Aortic smooth muscle cell (primary cell): ENCODE data around the gene OR51F2. TPM values are rescaled to one million over a fixed set of nuclear protein-coding genes. Genes with fewer than 3 reads are reported as not detected.

ENCODE experiments used
- total RNA-seq: library from RNA; depleted of rRNA; stranded (reverse); fragments of >200 nt; gene quantifications from 2 replicates; pipeline ENCODE4 v1.2.3, GENCODE V29; 2014

OR51F2 gene
- total RNA-seq = not detected in 2 replicates

DNA sequence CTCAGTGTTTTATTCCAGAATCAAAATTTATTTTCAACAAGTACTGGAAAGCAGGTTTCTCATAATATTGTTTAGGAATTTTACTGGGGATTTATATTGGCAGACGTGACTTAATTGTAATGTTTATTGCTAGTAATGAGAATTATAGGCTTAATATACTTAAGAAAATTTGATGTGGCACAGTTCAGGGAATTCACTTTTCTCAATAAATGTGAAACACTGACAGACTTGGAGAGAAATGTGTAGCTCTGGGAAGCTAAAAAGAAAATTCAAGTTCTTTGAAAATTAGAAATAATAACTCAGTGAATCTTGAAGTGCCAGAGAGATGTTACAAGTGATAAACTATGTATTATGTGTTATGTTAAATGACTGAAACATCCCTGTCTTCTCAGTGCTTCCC is at the start of gene OR51F2:
Gene OR51F2 (plus strand): TSS at position 301 of the 400 bp plus-strand sequence. CDS start 101 bp downstream, outside the sequence.

DNA sequence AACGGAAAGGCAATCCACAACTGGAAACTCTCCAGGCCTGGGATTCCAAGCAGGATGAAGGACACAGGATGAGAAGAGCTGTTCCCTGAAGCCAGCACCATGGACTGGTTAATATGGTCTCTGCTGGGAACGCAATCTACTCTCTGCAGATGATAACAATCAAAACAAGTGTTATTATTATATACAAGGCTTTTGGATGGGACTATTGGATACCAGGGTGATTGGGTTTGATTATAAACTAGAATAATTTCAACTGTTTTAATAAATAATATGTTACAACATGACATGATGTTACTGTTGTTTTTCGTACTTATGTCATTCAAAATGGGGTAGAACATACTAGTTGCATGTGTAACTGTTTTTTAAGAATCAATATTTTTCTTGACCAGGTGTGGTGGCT is 16.8 kb upstream of the OR51F2 start, which contains the start of gene OR52R1:
Gene OR52R1 (minus strand): TSS at position 101 of the 400 bp plus-strand sequence. CDS start 0 bp downstream, at position 101.

DNA sequence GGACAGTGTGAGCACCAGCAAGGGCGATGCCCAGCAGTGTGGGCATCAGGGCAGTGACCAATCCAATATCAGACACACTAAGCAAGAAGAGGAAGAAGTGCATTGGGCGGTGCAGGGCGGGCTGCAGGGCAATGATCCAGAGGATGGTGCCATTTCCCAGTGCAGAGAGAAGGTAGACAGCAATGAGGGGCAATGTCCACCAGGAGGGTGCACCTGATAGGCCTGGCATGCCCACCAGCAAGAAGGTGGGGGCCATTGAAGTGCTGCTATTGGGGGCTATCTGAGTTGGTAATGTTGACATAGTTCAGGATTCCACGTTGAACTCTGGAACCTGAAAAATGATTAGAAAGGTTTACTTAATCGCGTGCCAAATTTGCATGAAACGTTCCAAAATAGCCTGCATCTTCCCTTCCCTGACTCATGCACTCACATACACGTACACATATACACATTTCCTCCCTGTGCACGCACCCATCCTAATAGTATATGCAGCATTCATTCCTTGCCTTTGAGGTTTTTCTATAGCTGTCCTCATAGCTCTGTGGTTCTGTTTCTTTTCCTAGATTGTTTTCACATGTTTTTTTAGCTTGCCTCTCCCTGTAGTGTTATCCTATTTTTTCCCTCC is 27.9 kb downstream of the OR51F2 start, which contains the start of gene OR51S1:
Gene OR51S1 (minus strand): TSS at position 301 of the 625 bp plus-strand sequence. CDS start 0 bp downstream, at position 301.

Other genes with a start within 250 kb of the OR51F2 start
- gene OR52I2, start 239.6 kb upstream of the OR51F2 start, total RNA-seq = not detected in 2 replicates
- not detected in 2 replicates for gene OR52I1, start 227.3 kb upstream of the OR51F2 start, total RNA-seq
- gene TRIM68, start 213.1 kb upstream of the OR51F2 start, total RNA-seq = 7.8 and 8.7 TPM in 2 replicates
- not detected in 2 replicates for gene OR51D1, start 183.8 kb upstream of the OR51F2 start, total RNA-seq
- not detected in 2 replicates for gene OR51E1, start 177.3 kb upstream of the OR51F2 start, total RNA-seq
- not detected in 2 replicates for gene OR51E2, start 123.5 kb upstream of the OR51F2 start, total RNA-seq
- not detected in 2 replicates for gene MMP26, start 116.5 kb upstream of the OR51F2 start, total RNA-seq
- gene OR51F1, start 51.4 kb upstream of the OR51F2 start, total RNA-seq = not detected in 2 replicates
- not detected in 2 replicates for gene OR52R1, start 16.9 kb upstream of the OR51F2 start, total RNA-seq
- not detected in 2 replicates for gene OR51S1, start 27.9 kb downstream of the OR51F2 start, total RNA-seq
- gene OR51T1, start 60.6 kb downstream of the OR51F2 start, total RNA-seq = not detected in 2 replicates
- not detected in 2 replicates for gene OR51A7, start 82.5 kb downstream of the OR51F2 start, total RNA-seq
- not detected in 2 replicates for gene OR51G2, start 98.0 kb downstream of the OR51F2 start, total RNA-seq
- gene OR51G1, start 103.0 kb downstream of the OR51F2 start, total RNA-seq = not detected in 2 replicates
- gene OR51A4, start 126.3 kb downstream of the OR51F2 start, total RNA-seq = not detected in 2 replicates
- gene OR51A2, start 134.4 kb downstream of the OR51F2 start, total RNA-seq = not detected in 2 replicates
- gene OR51L1, start 173.5 kb downstream of the OR51F2 start, total RNA-seq = not detected in 2 replicates
- not detected in 2 replicates for gene OR52J3, start 225.2 kb downstream of the OR51F2 start, total RNA-seq
- gene OR52E2, start 238.3 kb downstream of the OR51F2 start, total RNA-seq = not detected in 2 replicates
- not detected in 2 replicates for gene OR52E1, start 248.3 kb downstream of the OR51F2 start, total RNA-seq